H1 (cell line): ENCODE results near the gene MAN1C1. TPM values are rescaled to one million over a fixed set of nuclear protein-coding genes. Genes with fewer than 3 reads are reported as not detected.

ENCODE experiments used
- CBX8 ChIP-seq: fragments of 300-800, 300-1000 bp; sonication (generic); IDR thresholded peaks from 2 replicates; pipeline ENCODE4 v1.7.1; 2016; ENCODE audit warnings: low read depth, low read length, borderline replicate concordance
- CHD2 ChIP-seq: IDR thresholded peaks from 2 replicates; pipeline ENCODE4 v1.6.1; 2012; ENCODE audit warnings: low read length, improper control_type of control experiment
- CHD7 ChIP-seq: fragments of 300-600 bp; sonication (generic); IDR thresholded peaks from 2 replicates; pipeline ENCODE4 v1.7.1; 2012; ENCODE audit warnings: low read length, moderate library complexity, mild to moderate bottlenecking, inconsistent platforms; ENCODE audit not compliant: insufficient replicate concordance
- FOSL1 ChIP-seq: IDR thresholded peaks from 2 replicates; pipeline ENCODE4 v1.6.1; 2011; ENCODE audit warnings: mild to moderate bottlenecking, low read depth, low read length, moderate library complexity; ENCODE audit not compliant: insufficient read depth
- GTF2F1 ChIP-seq: IDR thresholded peaks from 2 replicates; pipeline ENCODE4 v1.6.1; 2012; ENCODE audit warnings: low read depth, low read length, improper control_type of control experiment, borderline replicate concordance
- HDAC2 ChIP-seq, 2 experiments: fragments of 300-600 bp in 1 of 2; sonication (generic) in 1 of 2; IDR thresholded peaks; 2 replicates each; pipeline ENCODE4 v1.6.1; 2011 to 2012; ENCODE audit warnings: low read depth in 2 of 2, low read length in 2 of 2, mild to moderate bottlenecking in 2 of 2, moderate library complexity in 2 of 2, borderline replicate concordance in 1 of 2, inconsistent platforms in 1 of 2
- JUND ChIP-seq: IDR thresholded peaks from 2 replicates; pipeline ENCODE4 v1.6.1; 2011; ENCODE audit warnings: mild to moderate bottlenecking, improper control_type of control experiment, low read length
- KDM1A ChIP-seq: fragments of 200-600, 300-600 bp; sonication (generic); IDR thresholded peaks from 2 replicates; pipeline ENCODE4 v1.7.1; 2016; ENCODE audit warnings: mild to moderate bottlenecking, low read length, borderline replicate concordance
- MAFK ChIP-seq: IDR thresholded peaks from 2 replicates; pipeline ENCODE4 v1.6.1; 2012; ENCODE audit warnings: low read depth, mild to moderate bottlenecking, improper control_type of control experiment, low read length
- NRF1 ChIP-seq: IDR thresholded peaks from 2 replicates; pipeline ENCODE4 v1.6.1; 2011; ENCODE audit warnings: mild to moderate bottlenecking, low read depth, low read length, improper control_type of control experiment
- PHF8 ChIP-seq: fragments of 200-600 bp; sonication (generic); conservative IDR thresholded peaks from 2 replicates; pipeline ENCODE4 v1.7.1; 2012; ENCODE audit warnings: low read depth, mild to moderate bottlenecking, inconsistent platforms, low read length, moderate library complexity
- SIRT6 ChIP-seq: IDR thresholded peaks from one replicate; pipeline ENCODE4 v1.7.1; 2012; ENCODE audit warnings: low read length, inconsistent platforms
- polyA plus RNA-seq, 7 experiments: library from polyadenylated mRNA; depleted of rRNA in 3 of 7; stranded (reverse) in 5 of 7; unstranded in 2 of 7; fragments of >200 nt in 5 of 7; fragments of 200-250 nt in 2 of 7; gene quantifications; 1 replicate in 5 of 7; 2 replicates in 1 of 7; 4 replicates in 1 of 7; pipeline versions ENCODE4 v1.2.1 to v1.2.3, GENCODE V29; 2011 to 2013; ENCODE audit warnings: missing spikeins in 2 of 7, mixed read lengths in 2 of 7
- total RNA-seq: library from RNA; stranded (reverse); fragmentation: NEBNext Ultra II Directional; extraction: Animal tissue kit (Norgen Biotek cat#: 25700); gene quantifications from 2 replicates; pipeline ENCODE4 v1.2.1, GENCODE V29; 2021

Gene MAN1C1
- total and polyA plus RNA-seq, 2 of the 8 experiments (the other 6 are each of a cell fraction or from before 2014, with no cell fraction given) = 7.8 to 15.2 TPM

GRCh38 chr1:25695771-25696311, 79.2 kb downstream of the MAN1C1 start (continued):
- TF ChIP-seq CHD7 (no peak), CHD2 (no peak), MAFK (no peak), SIRT6 (no peak), CBX8 (no peak), FOSL1 (no peak), KDM1A (no peak), GTF2F1 (no peak), JUND (no peak), HDAC2 (IDR thresholded peaks at IDR 0.05; ENCODE audit: borderline replicate concordance in 1 of 2, low read depth in 2 of 2, low read length in 2 of 2) (no peak), NRF1 (no peak), PHF8 (no peak)
